PC-3 (cell line): ENCODE data around the gene ABCB10. TPM values are rescaled to one million over a fixed set of nuclear protein-coding genes. Genes with fewer than 3 reads are reported as not detected.

Source experiments
- ATAC-seq: fragments of 200-7000 bp; cut with Tn5 transposase; 2 replicates; pipeline ENCODE4 v1.9.1; 2020; ENCODE audit warnings: mild to moderate bottlenecking, moderate library complexity
- BruUV-seq: library from RNA; stranded (reverse); fragments of 400-500 nt; replicated peaks from 2 replicates; lab custom pipeline; 2021; lab: Mats Ljungman, UMichigan
- CTCF ChIA-PET: fragments of 300-600 bp; sonication (Branson Sonifier 250); formaldehyde crosslinking; loops from one replicate; lab custom pipeline; 2022; ENCODE audit warnings: antibody characterized with exemption; lab: Charles Lee
- POLR2A ChIA-PET: fragments of 300-600 bp; sonication (Branson Sonifier 250); formaldehyde crosslinking; loops from one replicate; lab custom pipeline; 2022; ENCODE audit warnings: antibody characterized with exemption; ENCODE audit not compliant: unreplicated experiment; lab: Charles Lee
- DNase-seq: peaks from one replicate; pipeline ENCODE4 v3.0.0-alpha.2; 2015
- H2AFZ ChIP-seq: fragments of 300-600 bp; sonication (generic); 2 replicates; pipeline ENCODE4 v1.6.0; 2016; ENCODE audit warnings: antibody characterized with exemption, low read length
- H3F3A ChIP-seq: fragments of 300-600 bp; sonication (generic); one replicate; pipeline ENCODE4 v1.6.0; 2017; ENCODE audit warnings: antibody characterized with exemption, low read length, control low read depth, mild to moderate bottlenecking; ENCODE audit not compliant: unreplicated experiment
- H3K27ac ChIP-seq: fragments of 300-600 bp; sonication (generic); 2 replicates; pipeline ENCODE4 v1.5.1; 2016; ENCODE audit warnings: mild to moderate bottlenecking, low read length
- H3K27me3 ChIP-seq: fragments of 300-600 bp; sonication (generic); 2 replicates; pipeline ENCODE4 v1.6.1; 2016; ENCODE audit warnings: low read length, mixed read lengths
- H3K36me3 ChIP-seq: fragments of 300-600 bp; sonication (generic); 2 replicates; pipeline ENCODE4 v1.6.1; 2016; ENCODE audit warnings: low read depth, mixed run types, low read length, mixed read lengths
- H3K4me1 ChIP-seq: fragments of 300-600 bp; sonication (generic); 2 replicates; pipeline ENCODE4 v1.5.1; 2016; ENCODE audit warnings: low read length; ENCODE audit not compliant: insufficient read depth
- H3K4me2 ChIP-seq: fragments of 300-600 bp; sonication (generic); 2 replicates; pipeline ENCODE4 v1.6.0; 2016; ENCODE audit warnings: low read length
- H3K4me3 ChIP-seq: fragments of 300-600 bp; sonication (generic); 2 replicates; pipeline ENCODE4 v1.5.1; 2016; ENCODE audit warnings: mild to moderate bottlenecking, low read length, mixed read lengths
- H3K79me2 ChIP-seq: fragments of 300-600 bp; sonication (generic); 2 replicates; pipeline ENCODE4 v1.6.1; 2017; ENCODE audit warnings: low read length, mixed read lengths
- H3K9ac ChIP-seq: fragments of 300-600 bp; sonication (generic); 2 replicates; pipeline ENCODE4 v1.6.0; 2016; ENCODE audit warnings: mild to moderate bottlenecking, low read length
- H3K9me2 ChIP-seq: fragments of 300-600 bp; sonication (generic); replicated peaks from 2 replicates; pipeline ENCODE4 v1.6.1; 2016; ENCODE audit warnings: mixed run types, low read length, mixed read lengths
- H3K9me3 ChIP-seq: fragments of 300-600 bp; sonication (generic); 2 replicates; pipeline ENCODE4 v1.6.1; 2016; ENCODE audit warnings: low read length, mixed read lengths
- H4K20me1 ChIP-seq: fragments of 300-600 bp; sonication (generic); 2 replicates; pipeline ENCODE4 v1.6.1; 2016; ENCODE audit warnings: low read length, mixed read lengths
- EZH2 ChIP-seq: fragments of 300-600 bp; sonication (generic); IDR thresholded peaks from one replicate; pipeline ENCODE4 v1.6.1; 2017; ENCODE audit warnings: antibody characterized with exemption, mild to moderate bottlenecking, low read length; ENCODE audit not compliant: unreplicated experiment
- EZH2phosphoT487 ChIP-seq: fragments of 300-600 bp; sonication (generic); IDR thresholded peaks from 2 replicates; pipeline ENCODE4 v1.6.1; 2018; ENCODE audit warnings: mild to moderate bottlenecking, antibody characterized with exemption, low read length, borderline replicate concordance
- intact Hi-C: fragments of 100-400 bp; cut with micrococcal nuclease; formaldehyde crosslinking; loops from 2 replicates; pipeline ENCODE4 v1.9.0; 2023
- total RNA-seq: library from RNA; depleted of rRNA; stranded (reverse); fragments of >200 nt; gene quantifications from 2 replicates; pipeline ENCODE4 v1.2.3, GENCODE V29; 2014
- TF ChIP-seq, protein P1 (sequence below): fragments of 300-600 bp; sonication (generic); conservative IDR thresholded peaks from 2 replicates; pipeline ENCODE4 v1.5.1; 2017; ENCODE audit warnings: antibody characterized with exemption, low read depth, mild to moderate bottlenecking, low read length

The ABCB10 gene
- total RNA-seq, 1 experiment from 2014 or later, result 30.4 TPM

DNA sequence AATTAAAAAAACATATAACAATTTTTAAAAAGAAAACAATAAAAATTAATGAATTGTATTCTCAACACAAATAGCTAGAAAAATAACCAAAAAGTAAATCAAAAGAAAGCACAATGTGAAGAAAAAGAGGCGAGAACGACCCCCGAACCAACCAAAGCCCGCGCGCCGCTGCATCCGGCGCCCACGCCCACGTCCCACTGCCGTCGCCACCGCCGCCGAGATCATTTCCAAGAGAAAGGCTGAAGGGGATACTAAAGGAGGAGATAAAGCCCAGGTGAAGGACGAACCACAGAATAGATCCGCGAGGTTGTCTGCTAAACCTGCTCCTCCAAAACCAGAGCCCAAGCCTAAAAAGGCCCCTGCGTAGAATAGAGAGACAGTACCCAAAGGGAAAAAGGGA is 11.8 kb upstream of the ABCB10 start:
- CTCF ChIA-PET, result no interaction called here
- intact Hi-C loops, result no loop called here
- Histone ChIP-seq H3K27ac (no peak overlapping the region), H2AFZ (no peak overlapping the region), H3K79me2 (no peaks in the 10 kb centered on the region), H3K36me3 (no peaks in the 10 kb centered on the region), H3K9me2 (no peaks in the 10 kb centered on the region), H3K27me3 (no peaks in the 10 kb centered on the region), H3K9ac (no peak overlapping the region), H3K4me2 (no peak overlapping the region), H4K20me1 (no peaks in the 10 kb centered on the region), H3K4me1 (no peaks in the 10 kb centered on the region), H3F3A (no peaks in the 10 kb centered on the region), H3K9me3 (no peaks in the 10 kb centered on the region), H3K4me3 (no peak overlapping the region)
- TF ChIP-seq, protein P1, sequence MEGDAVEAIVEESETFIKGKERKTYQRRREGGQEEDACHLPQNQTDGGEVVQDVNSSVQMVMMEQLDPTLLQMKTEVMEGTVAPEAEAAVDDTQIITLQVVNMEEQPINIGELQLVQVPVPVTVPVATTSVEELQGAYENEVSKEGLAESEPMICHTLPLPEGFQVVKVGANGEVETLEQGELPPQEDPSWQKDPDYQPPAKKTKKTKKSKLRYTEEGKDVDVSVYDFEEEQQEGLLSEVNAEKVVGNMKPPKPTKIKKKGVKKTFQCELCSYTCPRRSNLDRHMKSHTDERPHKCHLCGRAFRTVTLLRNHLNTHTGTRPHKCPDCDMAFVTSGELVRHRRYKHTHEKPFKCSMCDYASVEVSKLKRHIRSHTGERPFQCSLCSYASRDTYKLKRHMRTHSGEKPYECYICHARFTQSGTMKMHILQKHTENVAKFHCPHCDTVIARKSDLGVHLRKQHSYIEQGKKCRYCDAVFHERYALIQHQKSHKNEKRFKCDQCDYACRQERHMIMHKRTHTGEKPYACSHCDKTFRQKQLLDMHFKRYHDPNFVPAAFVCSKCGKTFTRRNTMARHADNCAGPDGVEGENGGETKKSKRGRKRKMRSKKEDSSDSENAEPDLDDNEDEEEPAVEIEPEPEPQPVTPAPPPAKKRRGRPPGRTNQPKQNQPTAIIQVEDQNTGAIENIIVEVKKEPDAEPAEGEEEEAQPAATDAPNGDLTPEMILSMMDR, result no peak
- TF ChIP-seq EZH2phosphoT487 (no peak), EZH2 (no peak)
- no peak for ATAC-seq
- no TSS peak for BruUV-seq
- no peak for DNase-seq
- POLR2A ChIA-PET, result no interaction called here

DNA sequence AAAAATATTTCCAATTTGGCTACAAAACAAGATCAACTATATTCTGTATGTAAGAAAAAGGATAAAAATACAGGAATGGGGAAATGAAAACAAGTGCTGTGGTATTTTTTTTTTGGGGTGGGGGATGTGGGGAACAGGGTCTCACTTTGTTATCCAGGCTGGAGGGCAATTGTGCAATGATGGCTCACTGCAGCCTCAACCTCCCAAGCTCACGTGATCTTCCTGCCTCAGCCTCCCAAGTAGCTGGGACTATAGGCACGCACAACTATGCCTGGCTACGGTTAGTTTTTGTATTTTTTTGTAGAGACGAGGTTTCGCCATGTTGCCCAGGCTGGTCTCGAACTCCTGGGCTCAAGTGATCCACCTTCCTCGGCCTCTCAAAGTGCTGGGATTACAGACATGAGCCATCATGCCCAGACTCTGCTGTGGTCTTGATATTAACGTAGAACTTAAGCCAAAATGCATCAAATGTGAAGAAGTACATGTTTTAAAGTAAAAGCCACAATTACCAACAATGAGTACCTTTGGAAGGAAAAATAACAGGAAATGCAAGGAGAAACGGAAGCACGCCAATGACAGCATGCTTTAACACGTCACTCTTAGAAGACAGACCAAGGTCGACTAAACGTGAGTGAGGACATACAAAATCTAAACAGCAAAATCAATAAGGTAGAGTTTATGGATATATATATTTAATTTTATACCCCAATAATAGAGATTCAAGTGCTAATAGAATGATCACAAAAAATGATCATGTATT is 8.8 kb upstream of the ABCB10 start:
- H3K4me2 ChIP-seq, result no peak overlapping the region
- H3K4me3 ChIP-seq, result no peak overlapping the region
- POLR2A ChIA-PET, result interaction anchor here (0.6 kb wide), 1 partner anchor 11 kb away, joined by 4 read pairs; no protein-coding TSS in a partner anchor
- TF ChIP-seq EZH2phosphoT487 (no peak), EZH2 (no peak)
- TF ChIP-seq, protein P1, result no peak
- no peaks in the 10 kb centered on the region for H3F3A ChIP-seq
- no peaks in the 10 kb centered on the region for H3K9me2 ChIP-seq
- H3K4me1 ChIP-seq, result no peaks in the 10 kb centered on the region
- H3K27me3 ChIP-seq, result no peaks in the 10 kb centered on the region
- H3K27ac ChIP-seq, result no peak overlapping the region
- no peaks in the 10 kb centered on the region for H3K9me3 ChIP-seq
- H3K79me2 ChIP-seq, result no peaks in the 10 kb centered on the region
- ATAC-seq (no peak), DNase-seq (no peak)
- no peak overlapping the region for H2AFZ ChIP-seq
- H4K20me1 ChIP-seq, result no peaks in the 10 kb centered on the region
- intact Hi-C loops, result no loop called here
- no TSS peak for BruUV-seq
- CTCF ChIA-PET, result no interaction called here
- no peaks in the 10 kb centered on the region for H3K36me3 ChIP-seq
- H3K9ac ChIP-seq, result no peak overlapping the region

DNA sequence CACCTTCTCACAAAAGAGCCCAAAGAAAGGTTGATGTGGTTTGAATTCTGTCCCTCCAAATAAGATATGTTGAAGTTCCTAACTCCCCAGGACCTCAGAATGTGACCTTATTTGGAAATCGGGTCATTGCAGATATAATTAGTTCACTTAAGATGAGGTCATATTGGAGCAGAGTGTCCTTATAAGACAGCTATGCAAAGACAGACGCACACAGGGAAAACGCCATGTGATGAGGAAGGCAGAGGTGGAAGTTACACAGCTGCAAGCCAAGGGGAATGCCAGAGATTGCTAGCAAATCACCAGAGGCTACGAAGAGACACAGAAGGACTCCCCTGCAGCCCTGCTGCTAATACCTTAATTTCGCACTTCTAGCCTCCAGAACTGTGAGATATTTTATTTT is 5.2 kb upstream of the ABCB10 start:
- H3K4me1 ChIP-seq, result peaks cover 7% of the 10 kb centered on the region; the same call in 1 of the 2 replicates
- no peak overlapping the region for H3K9ac ChIP-seq
- H3K9me3 ChIP-seq, result no peaks in the 10 kb centered on the region
- no peak overlapping the region for H3K4me3 ChIP-seq
- DNase-seq (no peak), ATAC-seq (no peak)
- TF ChIP-seq, protein P1, result no peak
- TF ChIP-seq EZH2 (no peak), EZH2phosphoT487 (no peak)
- H3K4me2 ChIP-seq, result no peak overlapping the region
- no peak overlapping the region for H3K27ac ChIP-seq
- no TSS peak for BruUV-seq
- H3K79me2 ChIP-seq, result no peaks in the 10 kb centered on the region
- no peaks in the 10 kb centered on the region for H3F3A ChIP-seq
- H4K20me1 ChIP-seq, result no peaks in the 10 kb centered on the region
- H3K27me3 ChIP-seq, result no peaks in the 10 kb centered on the region
- ChIA-PET CTCF (no interaction called here), POLR2A (no interaction called here)
- H3K36me3 ChIP-seq, result no peaks in the 10 kb centered on the region
- intact Hi-C loops, result no loop called here
- no peaks in the 10 kb centered on the region for H3K9me2 ChIP-seq
- H2AFZ ChIP-seq, result no peak overlapping the region
